Hepatocyte (in vitro differentiated cells): ENCODE results near the gene PIGU.

Experiments
- EZH2 ChIP-seq: fragments of 200-600 bp; sonication (generic); IDR thresholded peaks from 2 replicates; pipeline ENCODE4 v1.6.1; 2016; ENCODE audit warnings: antibody characterized with exemption, mild to moderate bottlenecking, borderline replicate concordance
- EZH2phosphoT487 ChIP-seq: fragments of 200-600 bp; sonication (generic); IDR thresholded peaks from one replicate; pipeline ENCODE4 v1.6.1; 2018; ENCODE audit warnings: antibody characterized with exemption, mild to moderate bottlenecking, low read depth, moderate library complexity; ENCODE audit not compliant: unreplicated experiment, severe bottlenecking
- TF ChIP-seq, protein P1 (sequence below): fragments of 200-600 bp; sonication (generic); IDR thresholded peaks from 2 replicates; pipeline ENCODE4 v1.5.1; 2016; ENCODE audit warnings: antibody characterized with exemption, mild to moderate bottlenecking; ENCODE audit not compliant: poor library complexity

GRCh38 chr20:34647737-34648136, 29.2 kb downstream of the PIGU start:
- TF ChIP-seq EZH2phosphoT487 (no peak), EZH2 (no peak)
- TF ChIP-seq, protein P1, sequence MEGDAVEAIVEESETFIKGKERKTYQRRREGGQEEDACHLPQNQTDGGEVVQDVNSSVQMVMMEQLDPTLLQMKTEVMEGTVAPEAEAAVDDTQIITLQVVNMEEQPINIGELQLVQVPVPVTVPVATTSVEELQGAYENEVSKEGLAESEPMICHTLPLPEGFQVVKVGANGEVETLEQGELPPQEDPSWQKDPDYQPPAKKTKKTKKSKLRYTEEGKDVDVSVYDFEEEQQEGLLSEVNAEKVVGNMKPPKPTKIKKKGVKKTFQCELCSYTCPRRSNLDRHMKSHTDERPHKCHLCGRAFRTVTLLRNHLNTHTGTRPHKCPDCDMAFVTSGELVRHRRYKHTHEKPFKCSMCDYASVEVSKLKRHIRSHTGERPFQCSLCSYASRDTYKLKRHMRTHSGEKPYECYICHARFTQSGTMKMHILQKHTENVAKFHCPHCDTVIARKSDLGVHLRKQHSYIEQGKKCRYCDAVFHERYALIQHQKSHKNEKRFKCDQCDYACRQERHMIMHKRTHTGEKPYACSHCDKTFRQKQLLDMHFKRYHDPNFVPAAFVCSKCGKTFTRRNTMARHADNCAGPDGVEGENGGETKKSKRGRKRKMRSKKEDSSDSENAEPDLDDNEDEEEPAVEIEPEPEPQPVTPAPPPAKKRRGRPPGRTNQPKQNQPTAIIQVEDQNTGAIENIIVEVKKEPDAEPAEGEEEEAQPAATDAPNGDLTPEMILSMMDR: no peak
